ENCODE results near the gene NHERF2.
A peak's percentile ranks its signal among the peaks of the same experiment; 100 is the strongest.

DNA sequence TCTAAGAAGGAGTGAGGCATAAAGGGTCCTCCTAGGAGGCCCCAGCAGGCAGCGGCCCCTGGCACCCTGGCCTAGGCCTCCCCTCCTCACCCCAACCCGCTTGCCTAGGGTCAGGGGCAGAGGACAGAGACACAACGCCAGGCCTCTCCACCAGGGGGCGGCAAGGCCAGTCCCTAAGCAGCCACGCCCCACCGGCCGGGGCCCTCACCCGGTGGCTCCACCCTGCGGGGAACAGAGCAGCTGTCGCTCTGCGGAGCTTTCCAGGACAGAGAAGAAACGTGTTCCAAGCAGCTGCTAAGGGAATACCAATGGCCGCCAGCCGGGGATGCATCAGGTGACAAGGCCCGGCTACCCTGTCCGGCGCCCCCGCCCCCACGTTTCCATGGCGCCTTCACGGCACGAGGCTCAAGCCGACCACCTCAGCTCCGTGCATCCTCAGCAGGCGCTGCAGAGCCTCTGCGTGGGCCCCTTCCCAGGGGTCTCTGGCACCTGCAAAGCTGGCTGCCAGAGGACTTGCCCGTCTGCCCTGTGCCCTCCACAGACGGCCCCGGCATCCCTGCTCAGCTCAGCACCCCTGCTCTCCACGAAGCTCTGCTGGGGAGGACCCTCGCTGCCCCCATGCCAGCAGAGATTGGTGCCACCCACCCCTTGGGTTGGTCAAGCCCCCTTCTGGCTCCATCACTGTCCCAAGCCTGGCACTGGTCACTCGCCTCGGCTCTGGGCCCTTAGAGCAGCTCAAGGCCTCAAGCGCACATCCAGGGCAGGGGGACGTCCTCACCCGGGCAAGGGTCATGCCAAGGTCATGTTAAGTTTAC lies 22.7 kb upstream of the NHERF2 start:
- TF ChIP-seq, protein P1, sequence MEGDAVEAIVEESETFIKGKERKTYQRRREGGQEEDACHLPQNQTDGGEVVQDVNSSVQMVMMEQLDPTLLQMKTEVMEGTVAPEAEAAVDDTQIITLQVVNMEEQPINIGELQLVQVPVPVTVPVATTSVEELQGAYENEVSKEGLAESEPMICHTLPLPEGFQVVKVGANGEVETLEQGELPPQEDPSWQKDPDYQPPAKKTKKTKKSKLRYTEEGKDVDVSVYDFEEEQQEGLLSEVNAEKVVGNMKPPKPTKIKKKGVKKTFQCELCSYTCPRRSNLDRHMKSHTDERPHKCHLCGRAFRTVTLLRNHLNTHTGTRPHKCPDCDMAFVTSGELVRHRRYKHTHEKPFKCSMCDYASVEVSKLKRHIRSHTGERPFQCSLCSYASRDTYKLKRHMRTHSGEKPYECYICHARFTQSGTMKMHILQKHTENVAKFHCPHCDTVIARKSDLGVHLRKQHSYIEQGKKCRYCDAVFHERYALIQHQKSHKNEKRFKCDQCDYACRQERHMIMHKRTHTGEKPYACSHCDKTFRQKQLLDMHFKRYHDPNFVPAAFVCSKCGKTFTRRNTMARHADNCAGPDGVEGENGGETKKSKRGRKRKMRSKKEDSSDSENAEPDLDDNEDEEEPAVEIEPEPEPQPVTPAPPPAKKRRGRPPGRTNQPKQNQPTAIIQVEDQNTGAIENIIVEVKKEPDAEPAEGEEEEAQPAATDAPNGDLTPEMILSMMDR (IDR thresholded peaks at IDR 0.05; ENCODE audit: low read length), result peak; percentile 91
- no peak for TF ChIP-seq EZH2 (optimal IDR thresholded peaks at IDR 0.05; ENCODE audit: low read depth, low read length)
- no peak for TF ChIP-seq EZH2phosphoT487 (IDR thresholded peaks at IDR 0.05; ENCODE audit: low read length)
